Measurements from ENCODE around the gene EPHB1.
A peak's percentile ranks its signal among the peaks of the same experiment; 100 is the strongest.
"Not testable (repeated sequence)": the region's sequence is repeated elsewhere in the genome, so short reads cannot be mapped to it uniquely, and the experiment has no call there.

EPHB1 gene

DNA sequence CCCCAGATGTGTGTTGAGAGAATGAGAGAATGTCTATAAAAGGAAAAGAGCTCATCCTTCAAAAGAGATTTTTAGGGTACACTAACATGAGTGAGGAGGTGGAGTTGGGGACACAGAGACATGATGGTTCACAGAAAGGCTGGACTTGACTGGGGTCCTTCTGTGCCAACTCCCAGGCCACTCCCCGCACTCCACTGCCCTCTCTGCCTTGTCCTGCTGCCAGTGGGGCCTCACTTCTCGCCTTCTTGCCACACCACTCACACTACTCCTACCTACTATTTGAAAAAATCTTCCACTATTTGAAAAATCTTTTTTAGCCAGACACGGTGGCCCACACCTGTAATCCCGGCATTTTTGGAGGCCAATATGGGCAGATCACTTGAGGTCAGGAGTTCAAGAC is 298.1 kb downstream of the EPHB1 start:
- no peaks in the 10 kb centered on the region for H3K4me1 ChIP-seq (ENCODE audit: control insufficient read depth, insufficient read depth, low read length)

DNA sequence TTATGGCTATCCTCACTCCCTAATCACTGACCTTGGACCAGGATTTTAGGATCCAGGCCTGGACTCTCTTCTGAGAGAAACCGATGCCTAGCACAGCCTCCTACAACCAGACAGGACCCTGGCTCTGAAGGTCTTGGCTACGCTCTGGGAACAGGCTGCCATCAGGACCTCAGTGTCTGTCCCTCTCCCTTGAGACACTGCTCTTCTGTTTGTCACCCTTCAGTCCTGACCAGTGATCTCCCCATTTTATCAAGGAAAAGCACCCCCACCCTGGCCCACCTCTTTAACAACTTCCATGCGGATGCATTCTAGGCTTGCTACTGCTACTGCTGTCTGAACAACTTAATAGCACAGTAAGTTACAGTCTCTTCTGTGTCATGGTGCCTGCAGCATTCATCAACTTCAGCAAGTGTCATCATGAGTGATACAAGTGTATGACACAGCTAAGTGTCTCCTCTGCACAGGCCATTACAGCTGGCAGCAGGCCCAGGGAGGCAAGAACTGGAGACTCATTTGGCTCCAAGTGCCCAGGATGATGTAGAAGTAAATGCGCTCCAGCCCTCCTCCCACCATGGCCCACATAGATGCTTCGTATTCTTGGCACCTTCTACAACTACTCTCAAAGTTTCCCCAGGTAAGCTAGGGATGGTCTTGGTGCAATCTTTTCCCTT is 302.4 kb downstream of the EPHB1 start:
- Histone ChIP-seq H3K9ac (ENCODE audit: low read length) (no peak overlapping the region), H3K4me1 (ENCODE audit: control insufficient read depth, insufficient read depth, low read length) (no peaks in the 10 kb centered on the region), H3K4me3 (ENCODE audit: low read length) (no peak overlapping the region), H3K9me3 (ENCODE audit: control insufficient read depth, low read length) (no peaks in the 10 kb centered on the region), H3K36me3 (ENCODE audit: control insufficient read depth, insufficient read depth, low read length, severe bottlenecking) (no peaks in the 10 kb centered on the region), H3K27me3 (replicated peaks; ENCODE audit: control insufficient read depth, insufficient read depth, low read length) (no peaks in the 10 kb centered on the region)
- no peak for DNase-seq (ENCODE audit: low read depth)

More for the DNA sequence above, 298.1 kb downstream of the EPHB1 start:
- Histone ChIP-seq H3K9me3 (ENCODE audit: control insufficient read depth, low read length) (no peaks in the 10 kb centered on the region), H3K36me3 (ENCODE audit: control insufficient read depth, insufficient read depth, low read length, severe bottlenecking) (no peaks in the 10 kb centered on the region), H3K9ac (ENCODE audit: low read length) (no peak overlapping the region), H3K4me3 (ENCODE audit: low read length) (no peak overlapping the region), H3K27me3 (replicated peaks; ENCODE audit: control insufficient read depth, insufficient read depth, low read length) (no peaks in the 10 kb centered on the region)
- DNase-seq (ENCODE audit: low read depth): no peak

DNA sequence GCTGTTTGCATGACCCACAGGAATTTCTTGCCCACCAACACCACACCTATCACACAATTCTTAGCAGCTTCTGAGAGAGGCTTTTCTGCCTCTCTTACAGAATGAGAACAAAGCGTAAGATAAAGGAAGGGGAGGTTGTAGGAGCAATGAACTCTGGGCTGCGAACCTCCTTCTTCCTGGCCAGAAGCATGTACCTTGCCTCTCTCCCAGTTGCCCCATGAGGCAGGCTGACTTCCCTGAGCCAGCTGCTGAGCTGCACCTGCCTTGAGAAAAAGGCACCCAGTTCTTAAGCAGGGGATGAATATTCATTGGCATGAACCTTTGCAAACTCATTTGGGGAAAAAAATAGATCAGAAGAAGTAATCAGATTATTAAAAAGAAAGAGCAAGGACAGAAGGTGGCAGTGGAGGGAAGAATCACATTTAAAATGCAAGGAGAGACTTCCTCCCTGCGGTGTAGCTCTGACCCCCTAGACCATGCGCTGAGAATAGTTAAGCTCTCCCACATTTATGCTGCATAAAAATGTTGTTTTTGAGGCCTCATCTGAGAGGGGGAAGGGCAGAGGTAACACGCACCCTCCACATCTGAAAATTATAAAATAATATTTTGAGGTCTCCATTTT is 304.8 kb downstream of the EPHB1 start:
- Histone ChIP-seq H3K4me3 (ENCODE audit: low read length) (no peak overlapping the region), H3K36me3 (ENCODE audit: control insufficient read depth, insufficient read depth, low read length, severe bottlenecking) (no peaks in the 10 kb centered on the region), H3K9ac (ENCODE audit: low read length) (no peak overlapping the region), H3K27me3 (replicated peaks; ENCODE audit: control insufficient read depth, insufficient read depth, low read length) (no peaks in the 10 kb centered on the region), H3K9me3 (ENCODE audit: control insufficient read depth, low read length) (no peaks in the 10 kb centered on the region), H3K4me1 (ENCODE audit: control insufficient read depth, insufficient read depth, low read length) (no peaks in the 10 kb centered on the region)
- DNase-seq (ENCODE audit: low read depth): no peak

DNA sequence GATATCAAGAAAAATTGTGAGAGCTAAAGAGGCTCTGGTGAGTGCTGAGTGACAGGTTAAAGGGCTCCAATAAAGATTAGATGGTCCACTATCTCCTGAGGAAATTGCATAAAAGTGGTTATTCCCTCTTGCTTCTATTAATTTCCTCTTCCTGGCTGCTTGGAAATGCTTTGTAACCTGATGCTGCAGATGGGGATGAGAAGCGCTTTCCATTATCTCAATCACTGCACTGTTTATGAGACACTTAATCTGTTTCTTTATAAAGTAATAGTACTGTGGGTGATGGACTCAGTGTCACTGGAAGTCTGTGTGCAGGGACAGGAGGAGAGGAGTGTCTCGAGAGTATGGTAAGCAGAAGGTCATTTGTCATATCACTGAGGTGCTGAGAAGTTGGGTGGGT is 305.3 kb downstream of the EPHB1 start:
- Histone ChIP-seq H3K36me3 (ENCODE audit: control insufficient read depth, insufficient read depth, low read length, severe bottlenecking) (no peaks in the 10 kb centered on the region), H3K4me3 (ENCODE audit: low read length) (no peak overlapping the region), H3K4me1 (ENCODE audit: control insufficient read depth, insufficient read depth, low read length) (no peaks in the 10 kb centered on the region), H3K9me3 (ENCODE audit: control insufficient read depth, low read length) (no peaks in the 10 kb centered on the region), H3K9ac (ENCODE audit: low read length) (no peak overlapping the region), H3K27me3 (replicated peaks; ENCODE audit: control insufficient read depth, insufficient read depth, low read length) (no peaks in the 10 kb centered on the region)
- DNase-seq (ENCODE audit: low read depth): no peak

DNA sequence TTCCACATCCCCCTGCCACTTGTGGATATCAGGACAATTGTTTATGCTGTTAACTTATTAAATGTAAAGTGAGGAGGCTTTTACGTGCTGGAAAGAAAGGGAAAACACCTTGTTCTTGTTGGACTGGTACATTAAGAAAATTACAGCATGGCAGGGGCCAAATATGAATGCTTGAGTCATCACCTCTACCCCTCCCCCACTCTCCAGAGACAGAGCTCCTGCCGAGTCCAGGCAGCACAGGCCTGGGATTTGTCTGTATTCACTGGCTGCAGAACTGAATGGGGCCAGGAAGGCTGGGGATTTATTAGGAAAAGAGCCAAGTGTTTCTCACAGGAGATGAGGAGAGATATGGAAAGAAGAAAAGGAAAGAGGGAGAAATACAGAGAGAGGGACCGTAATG is 308.9 kb downstream of the EPHB1 start:
- no peak overlapping the region for H3K4me3 ChIP-seq (ENCODE audit: low read length)
- no peak overlapping the region for H3K9ac ChIP-seq (ENCODE audit: low read length)
- no peaks in the 10 kb centered on the region for H3K27me3 ChIP-seq (replicated peaks; ENCODE audit: control insufficient read depth, insufficient read depth, low read length)
- no peaks in the 10 kb centered on the region for H3K36me3 ChIP-seq (ENCODE audit: control insufficient read depth, insufficient read depth, low read length, severe bottlenecking)
- H3K4me1 ChIP-seq (ENCODE audit: control insufficient read depth, insufficient read depth, low read length): no peaks in the 10 kb centered on the region
- no peaks in the 10 kb centered on the region for H3K9me3 ChIP-seq (ENCODE audit: control insufficient read depth, low read length)
- no peak for DNase-seq (ENCODE audit: low read depth)

DNA sequence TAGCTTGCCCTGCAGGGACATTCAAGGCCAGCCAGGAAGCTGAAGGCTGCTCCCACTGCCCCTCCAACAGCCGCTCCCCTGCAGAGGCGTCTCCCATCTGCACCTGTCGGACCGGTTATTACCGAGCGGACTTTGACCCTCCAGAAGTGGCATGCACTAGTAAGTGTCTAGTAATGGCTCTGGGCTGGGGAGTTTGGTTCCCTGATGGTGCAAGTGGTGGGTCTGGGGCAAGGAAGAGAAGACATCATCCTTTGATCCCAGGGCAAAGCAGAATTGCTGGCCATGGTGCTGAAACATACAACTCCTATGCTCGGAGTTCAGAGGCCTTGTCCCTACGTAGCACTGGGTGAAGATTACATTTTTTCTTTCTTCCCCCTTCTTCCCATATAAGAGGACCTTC is 311.4 kb downstream of the EPHB1 start:
- peak; percentile 13 for DNase-seq (ENCODE audit: low read depth)
- H3K36me3 ChIP-seq (ENCODE audit: control insufficient read depth, insufficient read depth, low read length, severe bottlenecking): no peaks in the 10 kb centered on the region
- H3K9ac ChIP-seq (ENCODE audit: low read length): no peak overlapping the region
- H3K4me1 ChIP-seq (ENCODE audit: control insufficient read depth, insufficient read depth, low read length): no peaks in the 10 kb centered on the region
- H3K4me3 ChIP-seq (ENCODE audit: low read length): no peak overlapping the region
- no peaks in the 10 kb centered on the region for H3K9me3 ChIP-seq (ENCODE audit: control insufficient read depth, low read length)
- no peaks in the 10 kb centered on the region for H3K27me3 ChIP-seq (replicated peaks; ENCODE audit: control insufficient read depth, insufficient read depth, low read length)

DNA sequence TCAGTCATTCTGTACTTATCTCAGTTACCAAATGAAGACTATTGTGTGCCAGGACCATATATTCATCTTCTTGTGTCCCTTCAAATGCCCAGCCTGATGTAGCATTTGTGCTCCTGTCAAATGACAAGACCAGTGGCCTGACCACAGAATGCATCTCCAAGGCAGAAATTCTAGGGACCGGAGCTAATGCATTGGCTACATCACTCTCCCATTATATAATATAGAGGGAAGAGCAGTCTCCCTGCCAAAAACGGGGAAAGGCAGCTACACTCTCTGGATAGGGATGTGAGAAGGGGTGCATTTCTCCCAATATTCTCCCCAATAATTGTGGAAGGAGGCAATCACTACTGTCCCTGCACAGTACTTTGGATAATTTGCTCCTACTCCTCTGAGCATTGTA is 312.0 kb downstream of the EPHB1 start:
- no peak for DNase-seq (ENCODE audit: low read depth)
- Histone ChIP-seq H3K9me3 (ENCODE audit: control insufficient read depth, low read length) (no peaks in the 10 kb centered on the region), H3K27me3 (replicated peaks; ENCODE audit: control insufficient read depth, insufficient read depth, low read length) (no peaks in the 10 kb centered on the region), H3K36me3 (ENCODE audit: control insufficient read depth, insufficient read depth, low read length, severe bottlenecking) (no peaks in the 10 kb centered on the region), H3K4me3 (ENCODE audit: low read length) (no peak overlapping the region), H3K4me1 (ENCODE audit: control insufficient read depth, insufficient read depth, low read length) (no peaks in the 10 kb centered on the region), H3K9ac (ENCODE audit: low read length) (no peak overlapping the region)

DNA sequence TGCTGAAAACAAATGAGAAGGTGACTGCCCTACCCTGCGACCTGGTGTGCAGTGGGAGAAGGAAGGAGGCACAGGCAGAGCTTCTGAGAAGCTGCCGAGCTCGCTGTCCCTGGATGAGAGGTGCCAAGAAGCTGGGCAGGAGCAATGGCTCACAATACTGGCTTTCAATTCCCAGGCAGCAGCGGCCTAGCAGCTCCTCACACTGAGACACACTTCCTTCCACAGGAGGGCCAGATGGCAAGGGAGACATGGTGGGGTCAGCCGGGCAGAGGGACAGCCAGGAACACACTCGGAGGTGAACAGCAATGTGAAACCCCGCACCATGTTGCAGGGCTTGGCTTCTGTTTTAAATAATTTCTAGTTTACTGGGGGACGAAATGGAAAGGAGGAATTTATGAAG is 314.6 kb downstream of the EPHB1 start:
- H3K4me3 ChIP-seq (ENCODE audit: low read length): no peak overlapping the region
- H3K9ac ChIP-seq (ENCODE audit: low read length): no peak overlapping the region
- H3K9me3 ChIP-seq (ENCODE audit: control insufficient read depth, low read length): no peaks in the 10 kb centered on the region

DNA sequence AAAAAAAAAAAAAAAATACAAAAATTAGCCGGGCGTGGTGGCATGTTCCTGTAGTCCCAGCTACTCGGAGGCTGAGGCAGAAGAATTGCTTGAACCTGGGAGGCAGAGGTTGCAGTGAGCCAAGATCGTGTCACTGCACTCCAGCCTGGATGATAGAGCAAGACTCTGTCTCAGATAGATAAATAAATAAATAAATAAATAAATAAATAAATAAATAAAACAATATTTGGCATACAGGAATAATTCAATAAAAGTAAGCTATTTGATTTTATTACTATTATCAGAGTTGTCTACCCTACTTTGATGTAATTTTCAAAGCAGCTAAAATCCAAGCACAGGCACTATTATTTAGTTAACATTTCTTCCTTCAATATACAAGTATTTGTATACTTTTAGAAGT is 319.5 kb downstream of the EPHB1 start:
- not testable (repeated sequence) for H3K9ac ChIP-seq (ENCODE audit: low read length); H3K4me3 ChIP-seq (ENCODE audit: low read length); DNase-seq (ENCODE audit: low read depth); H3K36me3 ChIP-seq (ENCODE audit: control insufficient read depth, insufficient read depth, low read length, severe bottlenecking); H3K27me3 ChIP-seq (replicated peaks; ENCODE audit: control insufficient read depth, insufficient read depth, low read length); H3K4me1 ChIP-seq (ENCODE audit: control insufficient read depth, insufficient read depth, low read length); H3K9me3 ChIP-seq (ENCODE audit: control insufficient read depth, low read length)

More for the DNA sequence above, 314.6 kb downstream of the EPHB1 start:
- DNase-seq (ENCODE audit: low read depth): no peak
- Histone ChIP-seq H3K4me1 (ENCODE audit: control insufficient read depth, insufficient read depth, low read length) (no peaks in the 10 kb centered on the region), H3K27me3 (replicated peaks; ENCODE audit: control insufficient read depth, insufficient read depth, low read length) (no peaks in the 10 kb centered on the region), H3K36me3 (ENCODE audit: control insufficient read depth, insufficient read depth, low read length, severe bottlenecking) (no peaks in the 10 kb centered on the region)

DNA sequence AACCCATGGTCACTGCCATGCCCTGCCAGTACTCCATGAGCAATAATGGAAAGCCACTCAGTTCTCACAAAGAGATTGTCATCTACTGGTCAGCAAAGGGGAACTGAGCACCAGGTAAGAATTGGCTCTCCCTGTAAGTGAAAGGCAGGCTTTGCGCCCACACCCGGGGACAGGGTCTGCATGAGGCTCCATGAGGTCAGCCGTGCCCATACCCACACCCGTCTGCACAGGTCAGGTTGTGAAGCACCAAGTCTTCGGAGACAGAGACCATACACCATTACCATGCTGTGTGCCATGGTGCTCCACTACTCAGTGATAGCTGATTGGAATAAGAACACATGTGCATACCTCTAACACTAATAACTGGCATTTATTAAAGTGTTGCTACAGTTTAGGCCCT is 322.9 kb downstream of the EPHB1 start:
- Histone ChIP-seq H3K9me3 (ENCODE audit: control insufficient read depth, low read length) (no peaks in the 10 kb centered on the region), H3K36me3 (ENCODE audit: control insufficient read depth, insufficient read depth, low read length, severe bottlenecking) (no peaks in the 10 kb centered on the region)
- DNase-seq (ENCODE audit: low read depth): no peak

DNA sequence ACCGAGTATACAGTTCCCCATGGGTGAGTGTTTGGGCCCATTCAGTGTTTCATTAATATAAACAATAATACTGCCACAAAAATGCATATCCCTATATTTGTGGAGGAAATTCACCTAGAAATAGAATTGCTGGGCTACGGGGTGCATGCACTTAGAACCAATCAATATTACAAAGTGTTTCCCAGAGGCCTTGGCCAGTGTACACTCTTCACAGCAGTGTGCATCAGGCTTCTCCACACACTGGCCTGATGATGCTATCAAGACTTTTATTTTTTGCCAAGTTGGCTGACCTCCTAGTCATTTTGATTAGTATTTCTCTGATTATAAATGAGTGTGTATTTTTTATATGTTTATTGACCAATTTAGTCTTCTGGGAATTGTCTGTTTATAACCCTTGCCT is 323.7 kb downstream of the EPHB1 start:
- Histone ChIP-seq H3K9me3 (ENCODE audit: control insufficient read depth, low read length) (no peaks in the 10 kb centered on the region), H3K9ac (ENCODE audit: low read length) (no peak overlapping the region), H3K27me3 (replicated peaks; ENCODE audit: control insufficient read depth, insufficient read depth, low read length) (no peaks in the 10 kb centered on the region), H3K4me1 (ENCODE audit: control insufficient read depth, insufficient read depth, low read length) (no peaks in the 10 kb centered on the region), H3K4me3 (ENCODE audit: low read length) (no peak overlapping the region), H3K36me3 (ENCODE audit: control insufficient read depth, insufficient read depth, low read length, severe bottlenecking) (no peaks in the 10 kb centered on the region)
- no peak for DNase-seq (ENCODE audit: low read depth)

More for the DNA sequence above, 322.9 kb downstream of the EPHB1 start:
- no peaks in the 10 kb centered on the region for H3K4me1 ChIP-seq (ENCODE audit: control insufficient read depth, insufficient read depth, low read length)
- no peaks in the 10 kb centered on the region for H3K27me3 ChIP-seq (replicated peaks; ENCODE audit: control insufficient read depth, insufficient read depth, low read length)
- no peak overlapping the region for H3K9ac ChIP-seq (ENCODE audit: low read length)
- no peak overlapping the region for H3K4me3 ChIP-seq (ENCODE audit: low read length)

All from adipocyte (in vitro differentiated cells).